ENCODE measurements around the gene NHS.
"Not testable (repeated sequence)": the region's sequence is repeated elsewhere in the genome, so short reads cannot be mapped to it uniquely, and the experiment has no call there.

NHS gene

GRCh38 chrX:17496407-17496806 lies 121.4 kb downstream of the NHS start:
- no peak for DNase-seq (ENCODE audit: low read depth, low spot score)

DNA sequence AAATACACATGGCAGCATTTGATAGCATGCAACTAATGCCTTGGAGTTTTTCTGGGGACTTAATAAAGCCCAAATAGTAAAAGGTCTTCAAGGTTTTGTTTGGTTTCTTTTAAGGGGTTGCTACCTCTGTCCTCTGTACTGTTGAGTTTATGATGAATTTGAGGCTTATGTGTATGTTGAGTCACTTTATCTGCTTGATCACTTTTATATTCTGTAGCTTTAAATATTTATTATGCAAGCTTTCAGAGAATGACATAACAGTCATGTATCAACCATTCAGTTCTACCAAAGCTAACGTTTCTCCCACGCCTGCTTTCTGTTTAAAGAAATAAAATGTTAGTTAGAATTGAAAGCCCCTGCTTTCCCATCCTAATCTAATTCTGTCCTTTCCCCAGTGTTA lies 122.2 kb downstream of the NHS start:
- DNase-seq (ENCODE audit: low read depth, low spot score): no peak

GRCh38 chrX:17499512-17499911 lies 124.5 kb downstream of the NHS start:
- DNase-seq (ENCODE audit: low read depth, low spot score): no peak

GRCh38 chrX:17500145-17500579 lies 125.2 kb downstream of the NHS start:
- DNase-seq (ENCODE audit: low read depth, low spot score): no peak

- no peak for DNase-seq (ENCODE audit: low read depth, low spot score)
Measured at GRCh38 chrX:17501746-17502145, 126.7 kb downstream of the NHS start.

- DNase-seq (ENCODE audit: low read depth, low spot score): not testable (repeated sequence)
Measured at GRCh38 chrX:17506352-17506751, 131.4 kb downstream of the NHS start.

GRCh38 chrX:17511556-17511955 lies 136.6 kb downstream of the NHS start:
- DNase-seq (ENCODE audit: low read depth, low spot score): no peak

DNA sequence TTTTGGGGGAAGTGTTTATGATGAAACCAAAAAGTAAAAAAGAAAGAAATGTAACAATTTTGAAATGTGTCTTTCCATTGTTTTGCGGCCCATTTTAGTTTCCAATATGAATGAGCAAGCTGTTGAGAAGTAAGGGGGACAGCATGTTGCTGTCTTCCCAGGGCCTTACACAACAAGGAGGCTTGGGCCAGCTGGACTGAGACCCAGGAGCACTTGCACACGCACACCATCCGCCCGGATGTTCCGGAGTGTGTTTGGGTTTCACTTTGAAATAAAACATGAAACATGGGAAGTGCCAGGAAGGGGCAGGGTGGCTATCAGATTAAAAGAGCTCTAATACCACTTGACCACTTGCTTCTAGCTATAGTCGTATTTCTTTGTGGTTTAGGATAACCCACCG lies 144.4 kb downstream of the NHS start:
- no peak for DNase-seq (ENCODE audit: low read depth, low spot score)

GRCh38 chrX:17520016-17520615 lies 145.1 kb downstream of the NHS start:
- DNase-seq (ENCODE audit: low read depth, low spot score): no peak

- DNase-seq (ENCODE audit: low read depth, low spot score): no peak
Measured at GRCh38 chrX:17521871-17522693, 147.1 kb downstream of the NHS start.

GRCh38 chrX:17525266-17525665 lies 150.3 kb downstream of the NHS start:
- DNase-seq (ENCODE audit: low read depth, low spot score): no peak

DNA sequence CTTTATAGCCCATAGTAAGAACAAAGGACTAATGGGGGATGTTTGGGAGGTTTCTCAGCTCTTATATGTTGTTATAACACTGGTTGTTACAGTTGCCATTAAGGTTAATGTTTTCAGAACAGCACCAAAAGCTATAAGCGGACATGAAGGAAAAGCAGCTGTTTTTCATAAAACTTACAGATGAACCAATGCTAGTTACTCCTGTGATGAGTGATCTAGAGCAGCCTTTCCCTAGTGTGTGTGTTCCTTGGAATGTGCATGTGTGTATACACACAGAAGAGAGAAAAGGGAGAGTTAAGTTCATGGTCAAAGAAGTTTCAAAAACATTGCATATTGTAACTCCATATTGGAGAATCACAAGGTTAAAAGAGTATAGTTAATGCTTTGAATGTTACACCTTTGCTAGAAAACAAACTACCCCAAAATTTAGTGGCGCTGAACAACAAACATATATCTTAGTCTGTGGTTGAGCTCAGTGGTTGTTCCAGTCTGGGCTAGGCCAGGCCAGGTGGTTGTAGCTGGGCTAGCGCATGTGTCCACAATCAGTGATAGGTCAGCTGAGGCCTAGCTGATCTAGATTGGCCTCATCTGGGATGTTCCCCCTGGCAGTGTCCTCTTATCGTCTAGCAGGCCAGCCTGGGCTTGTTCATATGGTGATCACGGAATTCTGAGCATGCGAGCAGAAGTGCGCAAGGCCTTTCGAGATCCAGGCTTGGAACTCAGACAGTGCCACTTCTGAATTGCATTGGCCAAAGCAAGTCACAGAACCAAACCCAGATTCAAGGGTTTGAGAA lies 151.0 kb downstream of the NHS start:
- DNase-seq (ENCODE audit: low read depth, low spot score): no peak

DNA sequence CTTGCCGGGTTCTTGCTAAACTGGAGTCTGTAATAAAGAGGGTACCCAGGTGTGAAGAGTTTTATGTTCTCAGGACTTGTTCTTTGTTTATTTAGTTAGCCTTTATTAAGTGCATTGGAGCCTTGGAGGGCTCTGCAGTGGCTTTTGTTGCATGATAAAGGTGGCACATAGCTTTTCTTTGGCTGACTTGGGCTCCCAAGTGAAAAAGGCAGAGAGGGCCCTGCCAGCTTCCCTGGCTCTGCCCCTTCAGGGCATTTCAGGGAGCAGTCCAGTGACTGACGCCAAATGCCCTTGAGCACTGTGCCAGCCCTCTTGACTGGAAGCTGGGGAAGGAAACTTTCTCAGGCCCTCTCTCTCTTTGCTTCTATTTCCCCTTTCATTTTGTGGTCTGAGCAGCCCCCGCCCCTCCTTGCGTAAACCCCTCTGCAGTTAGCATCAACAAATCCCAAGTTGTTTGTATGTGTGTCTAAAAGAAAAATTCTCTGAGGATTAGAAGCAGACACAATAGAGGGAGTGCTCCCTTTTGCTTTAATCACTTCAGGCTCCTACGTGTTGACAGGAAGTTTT lies 152.2 kb downstream of the NHS start:
- DNase-seq (ENCODE audit: low read depth, low spot score): no peak

GRCh38 chrX:17527922-17528321 lies 152.9 kb downstream of the NHS start:
- DNase-seq (ENCODE audit: low read depth, low spot score): no peak

DNA sequence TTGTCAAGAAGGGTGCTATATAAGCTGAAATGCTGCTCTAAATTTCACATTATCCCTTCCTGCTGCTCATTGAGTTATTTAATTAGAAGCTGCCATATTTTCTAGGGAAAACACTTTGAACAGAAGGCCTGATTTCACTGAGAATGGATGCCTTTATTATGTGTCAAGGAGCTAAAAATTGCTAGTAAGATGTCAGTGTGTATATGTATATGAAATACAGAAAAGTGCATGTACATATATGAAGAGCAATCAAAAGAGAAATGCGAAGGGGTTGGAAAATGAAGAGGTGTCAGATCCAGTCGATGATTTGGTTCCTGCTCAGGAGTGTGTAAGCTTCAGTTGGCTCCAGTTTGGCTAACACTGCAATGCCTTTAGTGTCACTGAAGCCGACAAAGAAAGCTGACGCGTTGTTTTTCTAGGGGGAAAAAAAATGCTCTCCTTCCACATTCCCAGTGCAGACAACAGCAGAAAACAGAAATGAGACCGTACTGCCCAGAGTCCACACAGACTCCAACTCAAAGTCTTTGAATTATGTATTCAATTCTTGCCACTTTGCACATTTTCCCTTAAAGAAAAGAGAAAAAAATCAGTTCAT lies 154.2 kb downstream of the NHS start:
- no peak for DNase-seq (ENCODE audit: low read depth, low spot score)

- DNase-seq (ENCODE audit: low read depth, low spot score): no peak
Measured at GRCh38 chrX:17531500-17531899, 156.5 kb downstream of the NHS start.

- DNase-seq (ENCODE audit: low read depth, low spot score): no peak
Measured at GRCh38 chrX:17535229-17535628, 160.2 kb downstream of the NHS start.

GRCh38 chrX:17537723-17538243 lies 162.8 kb downstream of the NHS start:
- no peak for DNase-seq (ENCODE audit: low read depth, low spot score)

GRCh38 chrX:17542123-17542522 lies 167.1 kb downstream of the NHS start:
- DNase-seq (ENCODE audit: low read depth, low spot score): no peak

DNA sequence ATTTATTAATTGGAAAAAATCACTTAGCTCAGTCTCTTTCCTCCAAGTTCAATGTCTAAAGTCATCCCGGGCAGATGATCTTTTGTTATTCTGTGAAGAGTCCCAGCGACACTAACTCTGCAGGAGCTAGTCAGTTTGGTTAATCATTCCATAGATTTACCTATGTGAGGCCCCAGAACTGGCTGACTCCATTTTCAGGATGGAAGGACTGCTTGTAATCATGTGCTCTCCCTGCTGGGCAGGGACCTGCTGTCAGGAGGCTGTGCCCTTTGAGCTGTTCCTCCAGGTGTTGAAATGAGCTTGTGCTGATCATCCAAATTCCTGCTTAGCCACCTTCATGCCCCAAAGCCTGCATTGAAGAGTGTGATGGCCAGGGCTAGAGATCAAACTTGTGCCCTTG lies 169.8 kb downstream of the NHS start:
- no peak for DNase-seq (ENCODE audit: low read depth, low spot score)

DNA sequence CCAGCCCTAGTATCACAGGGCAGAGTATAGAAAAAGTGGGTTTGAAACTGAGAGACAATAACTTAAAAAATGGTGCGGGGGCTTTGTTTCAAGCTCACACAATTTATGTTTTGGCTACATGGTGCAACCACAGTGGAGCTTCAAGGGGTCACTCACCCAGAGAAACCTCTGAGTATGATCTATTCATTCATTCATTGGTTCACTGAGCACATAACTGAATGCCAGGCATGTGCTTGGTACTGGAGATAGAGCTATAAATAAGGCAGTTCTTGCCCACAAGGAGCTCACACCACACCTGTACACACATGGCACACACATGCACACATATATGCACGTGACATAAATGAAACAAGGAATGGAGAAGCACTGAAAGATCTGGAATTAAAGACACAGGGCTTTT lies 171.4 kb downstream of the NHS start:
- no peak for DNase-seq (ENCODE audit: low read depth, low spot score)

GRCh38 chrX:17547658-17548057 lies 172.7 kb downstream of the NHS start:
- no peak for DNase-seq (ENCODE audit: low read depth, low spot score)

Data from activated naive CD8-positive, alpha-beta T cell treated with anti-CD3 and anti-CD28 coated beads, Interleukin-2, amount 50 U/mL, for 16 hours (primary cell).